DND-41 (cell line): Measurements from ENCODE around the gene VAMP1.

Experiments used
- ATAC-seq: fragments of 200-7000 bp; cut with Tn5 transposase; 3 replicates; pipeline ENCODE4 v1.9.1; 2021; ENCODE audit warnings: low read depth; ENCODE audit not compliant: insufficient read depth
- DNase-seq: peaks from one replicate; pipeline ENCODE4 v3.0.0-alpha.2; 2020
- H2AFZ ChIP-seq: 2 replicates; pipeline ENCODE4 v1.6.0; 2012; ENCODE audit warnings: low read depth, low read length
- H3K27ac ChIP-seq: 2 replicates; pipeline ENCODE4 v1.5.1; 2012; ENCODE audit warnings: low read length, inconsistent platforms
- H3K27me3 ChIP-seq: fragments of 200-600 bp; sonication (generic); 2 replicates; pipeline ENCODE4 v1.6.0; 2012; ENCODE audit warnings: low read length, mild to moderate bottlenecking, inconsistent platforms; ENCODE audit not compliant: insufficient read depth, poor library complexity
- H3K36me3 ChIP-seq: 2 replicates; pipeline ENCODE4 v1.5.1; 2012; ENCODE audit warnings: low read length, inconsistent platforms; ENCODE audit not compliant: insufficient read depth
- H3K4me1 ChIP-seq: 2 replicates; pipeline ENCODE4 v1.5.1; 2012; ENCODE audit warnings: mild to moderate bottlenecking, low read length; ENCODE audit not compliant: insufficient read depth
- H3K4me2 ChIP-seq: 2 replicates; pipeline ENCODE4 v1.6.0; 2012; ENCODE audit warnings: mild to moderate bottlenecking, moderate library complexity, low read length, inconsistent platforms; ENCODE audit not compliant: insufficient read depth
- H3K4me3 ChIP-seq, 2 experiments: fragments of 200-600 bp in 1 of 2; shearing (Covaris generic) in 1 of 2; 2 replicates each; pipeline ENCODE4 v1.5.1; 2012 to 2016; ENCODE audit warnings: inconsistent platforms in 2 of 2, low read length in 2 of 2, mild to moderate bottlenecking in 2 of 2, low read depth in 1 of 2, moderate library complexity in 1 of 2
- H3K79me2 ChIP-seq: 2 replicates; pipeline ENCODE4 v1.6.0; 2012; ENCODE audit warnings: low read length, inconsistent platforms; ENCODE audit not compliant: insufficient read depth
- H3K9ac ChIP-seq: 2 replicates; pipeline ENCODE4 v1.6.0; 2012; ENCODE audit warnings: low read depth, mild to moderate bottlenecking, inconsistent platforms, low read length, moderate library complexity
- H3K9me3 ChIP-seq: 2 replicates; pipeline ENCODE4 v1.5.1; 2012; ENCODE audit warnings: low read length, moderate library complexity, mild to moderate bottlenecking, inconsistent platforms; ENCODE audit not compliant: insufficient read depth, severe bottlenecking
- H4K20me1 ChIP-seq: 2 replicates; pipeline ENCODE4 v1.6.0; 2012; ENCODE audit warnings: low read length; ENCODE audit not compliant: insufficient read depth
- EZH2 ChIP-seq: IDR thresholded peaks from 3 replicates; pipeline ENCODE4 v1.6.1; 2012; ENCODE audit warnings: borderline replicate concordance, low read depth, mild to moderate bottlenecking, moderate library complexity, low read length, inconsistent platforms; ENCODE audit not compliant: severe bottlenecking
- TF ChIP-seq, protein P1 (sequence below): IDR thresholded peaks from 2 replicates; pipeline ENCODE4 v1.5.1; 2012; ENCODE audit warnings: borderline replicate concordance, low read length, moderate library complexity, mild to moderate bottlenecking; ENCODE audit not compliant: poor library complexity, severe bottlenecking; ENCODE audit errors: extremely low read depth

Gene VAMP1, protein sequence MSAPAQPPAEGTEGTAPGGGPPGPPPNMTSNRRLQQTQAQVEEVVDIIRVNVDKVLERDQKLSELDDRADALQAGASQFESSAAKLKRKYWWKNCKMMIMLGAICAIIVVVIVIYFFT

DNA sequence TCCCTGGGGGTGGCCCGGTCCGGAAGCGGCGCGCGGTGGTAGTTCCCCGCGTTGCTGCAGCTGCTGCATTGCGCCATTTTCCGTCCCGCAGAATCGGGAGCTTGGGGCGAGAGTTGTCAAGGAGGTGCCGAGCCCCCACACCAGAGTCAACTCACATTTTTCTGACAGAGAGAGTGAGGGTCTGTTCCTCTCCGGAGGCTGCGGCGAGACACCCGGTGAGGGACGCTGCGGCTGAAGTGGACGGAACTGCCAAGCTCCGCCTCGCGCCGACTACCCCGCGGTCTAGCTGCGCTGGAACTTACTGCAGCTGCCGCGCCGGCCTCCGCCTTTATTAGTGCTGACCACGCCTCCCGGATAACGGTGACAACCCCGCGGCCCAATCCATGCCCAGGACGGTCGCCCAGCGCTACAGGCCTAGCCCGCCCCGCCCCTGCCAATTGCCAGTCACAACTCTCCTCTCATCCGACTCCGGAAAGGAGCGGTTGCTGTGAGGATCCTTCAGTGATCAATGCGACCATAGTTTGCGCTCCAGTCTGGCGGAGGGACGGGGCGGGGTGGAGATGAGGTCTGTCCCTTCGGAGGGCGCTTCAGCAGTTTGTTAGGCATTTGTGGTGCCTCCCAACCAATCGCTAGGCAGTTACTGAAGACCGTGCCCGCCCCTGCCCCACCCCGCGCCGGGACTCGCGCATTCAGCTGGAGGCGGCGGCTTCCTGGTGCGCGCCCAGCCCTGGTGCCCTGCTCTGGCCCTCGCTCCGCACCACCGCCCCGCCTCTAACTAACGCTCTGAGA is at the start of gene VAMP1:
VAMP1 (minus strand) TSS at position 303 of the 789 bp plus-strand sequence; CDS start at position 157, 146 bp downstream.
- ATAC-seq (peak; percentile 89), DNase-seq (peak; percentile 98)
- no peaks in the 10 kb centered on the region for H3K27me3 ChIP-seq
- H3K79me2 ChIP-seq = peaks cover 39% of the 10 kb centered on the region
- peak within 1 kb of the TSS; percentile 92 for H2AFZ ChIP-seq
- H3K4me2 ChIP-seq = peak within 1 kb of the TSS; percentile 70
- no peaks in the 10 kb centered on the region for H3K9me3 ChIP-seq
- no peaks in the 10 kb centered on the region; the same call in 1 of the 2 replicates for H4K20me1 ChIP-seq
- H3K36me3 ChIP-seq = peaks cover 16% of the 10 kb centered on the region
- peak within 1 kb of the TSS; percentile 61 to 86 for H3K4me3 ChIP-seq
- TF ChIP-seq, protein P1, sequence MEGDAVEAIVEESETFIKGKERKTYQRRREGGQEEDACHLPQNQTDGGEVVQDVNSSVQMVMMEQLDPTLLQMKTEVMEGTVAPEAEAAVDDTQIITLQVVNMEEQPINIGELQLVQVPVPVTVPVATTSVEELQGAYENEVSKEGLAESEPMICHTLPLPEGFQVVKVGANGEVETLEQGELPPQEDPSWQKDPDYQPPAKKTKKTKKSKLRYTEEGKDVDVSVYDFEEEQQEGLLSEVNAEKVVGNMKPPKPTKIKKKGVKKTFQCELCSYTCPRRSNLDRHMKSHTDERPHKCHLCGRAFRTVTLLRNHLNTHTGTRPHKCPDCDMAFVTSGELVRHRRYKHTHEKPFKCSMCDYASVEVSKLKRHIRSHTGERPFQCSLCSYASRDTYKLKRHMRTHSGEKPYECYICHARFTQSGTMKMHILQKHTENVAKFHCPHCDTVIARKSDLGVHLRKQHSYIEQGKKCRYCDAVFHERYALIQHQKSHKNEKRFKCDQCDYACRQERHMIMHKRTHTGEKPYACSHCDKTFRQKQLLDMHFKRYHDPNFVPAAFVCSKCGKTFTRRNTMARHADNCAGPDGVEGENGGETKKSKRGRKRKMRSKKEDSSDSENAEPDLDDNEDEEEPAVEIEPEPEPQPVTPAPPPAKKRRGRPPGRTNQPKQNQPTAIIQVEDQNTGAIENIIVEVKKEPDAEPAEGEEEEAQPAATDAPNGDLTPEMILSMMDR = no peak
- TF ChIP-seq EZH2 = no peak
- peaks cover 35% of the 10 kb centered on the region for H3K4me1 ChIP-seq
- peak within 1 kb of the TSS; percentile 94 for H3K27ac ChIP-seq
- H3K9ac ChIP-seq = peak within 1 kb of the TSS; percentile 79

DNA sequence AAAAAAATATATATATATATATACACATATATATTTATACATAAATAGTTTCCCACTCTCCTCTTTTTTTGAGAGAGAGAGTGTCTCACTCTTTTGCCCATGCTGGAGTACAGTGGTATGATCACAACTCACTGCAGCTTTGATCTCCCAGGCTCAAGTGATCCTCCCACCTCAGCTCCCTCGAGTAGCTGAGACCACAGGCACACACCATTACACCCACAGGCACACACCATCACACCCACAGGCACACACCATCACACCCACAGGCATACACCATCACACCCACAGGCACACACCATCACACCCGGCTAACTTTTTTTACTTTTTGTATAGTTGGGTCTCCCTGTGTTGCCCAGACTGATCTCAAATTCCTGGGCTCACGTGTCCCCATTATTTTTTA is 49.7 kb upstream of the VAMP1 start:
- no peaks in the 10 kb centered on the region for H3K9me3 ChIP-seq
- TF ChIP-seq EZH2 = no peak
- TF ChIP-seq, protein P1 = no peak
- H4K20me1 ChIP-seq = 0 out of 2 replicates have a peak, but pooled peaks cover 2% of the 10 kb centered on the region
- ATAC-seq = peak; percentile 63; the same call in 2 of the 3 replicates
- no peak overlapping the region for H2AFZ ChIP-seq
- H3K9ac ChIP-seq = no peak overlapping the region
- H3K79me2 ChIP-seq = no peaks in the 10 kb centered on the region
- no peak overlapping the region for H3K4me3 ChIP-seq
- no peak overlapping the region for H3K27ac ChIP-seq
- no peak for DNase-seq
- no peaks in the 10 kb centered on the region for H3K27me3 ChIP-seq
- no peak overlapping the region for H3K4me2 ChIP-seq
- peaks cover 79% of the 10 kb centered on the region for H3K36me3 ChIP-seq
- H3K4me1 ChIP-seq = no peaks in the 10 kb centered on the region

GRCh38 chr12:6508087-6508486 is 37.6 kb upstream of the VAMP1 start:
- ATAC-seq (no peak), DNase-seq (no peak)
- Histone ChIP-seq H2AFZ (no peak overlapping the region), H3K4me1 (no peaks in the 10 kb centered on the region), H4K20me1 (peaks cover 15% of the 10 kb centered on the region; the same call in 1 of the 2 replicates), H3K79me2 (peaks cover 49% of the 10 kb centered on the region), H3K27ac (no peak overlapping the region), H3K4me3 (no peak overlapping the region), H3K9ac (no peak overlapping the region), H3K4me2 (no peak overlapping the region), H3K9me3 (no peaks in the 10 kb centered on the region), H3K27me3 (no peaks in the 10 kb centered on the region), H3K36me3 (peaks cover 59% of the 10 kb centered on the region)
- TF ChIP-seq EZH2 = no peak
- TF ChIP-seq, protein P1 = no peak
